HUES48 (cell line): ENCODE measurements around the gene GJB4.
"Not testable (repeated sequence)": the region's sequence is repeated elsewhere in the genome, so short reads cannot be mapped to it uniquely, and the experiment has no call there.

Experiments
- H3K27ac ChIP-seq: one replicate; pipeline ENCODE4 v1.7.0; 2013; ENCODE audit warnings: low read depth, low read length, inconsistent platforms
- H3K27me3 ChIP-seq: 2 replicates; pipeline ENCODE4 v1.6.1; 2013; ENCODE audit warnings: mild to moderate bottlenecking, low read length; ENCODE audit not compliant: control insufficient read depth, insufficient read depth
- H3K36me3 ChIP-seq: 2 replicates; pipeline ENCODE4 v1.6.1; 2013; ENCODE audit warnings: low read length; ENCODE audit not compliant: control insufficient read depth, insufficient read depth
- H3K4me1 ChIP-seq: 2 replicates; pipeline ENCODE4 v1.6.1; 2013; ENCODE audit warnings: mild to moderate bottlenecking, low read length; ENCODE audit not compliant: control insufficient read depth, insufficient read depth
- H3K4me3 ChIP-seq: 2 replicates; pipeline ENCODE4 v1.5.1; 2013; ENCODE audit warnings: mild to moderate bottlenecking, low read depth, low read length
- H3K9ac ChIP-seq: 2 replicates; pipeline ENCODE4 v1.6.1; 2013; ENCODE audit warnings: mild to moderate bottlenecking, low read depth, low read length, moderate library complexity
- H3K9me3 ChIP-seq: 2 replicates; pipeline ENCODE4 v1.6.1; 2013; ENCODE audit warnings: low read length; ENCODE audit not compliant: control insufficient read depth, insufficient read depth

The GJB4 gene

GRCh38 chr1:34806396-34806795 lies 46.9 kb downstream of the GJB4 start:
- no peaks in the 10 kb centered on the region for H3K27me3 ChIP-seq
- no peak overlapping the region for H3K27ac ChIP-seq
- no peaks in the 10 kb centered on the region for H3K9me3 ChIP-seq
- no peaks in the 10 kb centered on the region for H3K36me3 ChIP-seq
- H3K9ac ChIP-seq: no peak overlapping the region
- no peak overlapping the region for H3K4me3 ChIP-seq
- H3K4me1 ChIP-seq: no peaks in the 10 kb centered on the region

DNA sequence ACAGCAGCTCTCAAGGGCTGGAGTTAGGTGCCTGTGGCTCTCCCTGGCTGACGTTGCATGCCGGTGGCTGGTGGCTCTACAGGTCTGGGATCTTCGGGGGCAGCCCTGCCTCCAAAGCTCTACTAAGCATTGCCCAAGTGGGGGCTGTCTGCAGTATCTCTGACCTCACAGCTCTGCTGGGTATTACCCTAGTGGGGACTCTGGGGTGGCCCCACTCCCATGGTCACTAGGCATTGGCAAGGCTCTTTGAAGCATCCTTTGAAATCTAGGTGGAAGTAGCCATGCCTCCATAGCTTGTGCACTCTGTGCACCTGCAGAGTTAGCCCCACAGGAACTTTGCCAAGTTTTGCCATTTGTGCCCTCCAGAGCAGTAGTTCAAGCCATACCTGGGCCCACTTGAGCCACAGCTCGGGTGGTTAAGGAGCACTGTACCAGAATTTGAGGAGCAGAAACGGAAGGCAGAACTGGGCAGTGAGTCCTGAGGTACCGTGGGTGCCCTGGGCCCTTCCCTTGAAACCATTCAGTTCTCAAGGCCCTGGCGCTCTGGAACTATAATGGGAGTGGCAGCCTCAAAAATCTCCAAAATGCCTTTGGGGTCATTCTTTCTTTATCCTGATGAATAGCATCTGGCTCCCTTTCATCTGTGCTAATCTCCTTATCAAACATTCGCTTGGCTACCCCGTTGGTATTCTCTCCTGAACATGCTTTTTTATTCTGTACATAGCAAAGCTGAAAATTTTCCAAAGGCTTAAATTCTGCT lies 48.7 kb downstream of the GJB4 start:
- Histone ChIP-seq H3K27ac (no peak overlapping the region), H3K36me3 (no peaks in the 10 kb centered on the region), H3K9ac (no peak overlapping the region), H3K27me3 (no peaks in the 10 kb centered on the region), H3K4me1 (no peaks in the 10 kb centered on the region), H3K4me3 (no peak overlapping the region), H3K9me3 (no peaks in the 10 kb centered on the region)

DNA sequence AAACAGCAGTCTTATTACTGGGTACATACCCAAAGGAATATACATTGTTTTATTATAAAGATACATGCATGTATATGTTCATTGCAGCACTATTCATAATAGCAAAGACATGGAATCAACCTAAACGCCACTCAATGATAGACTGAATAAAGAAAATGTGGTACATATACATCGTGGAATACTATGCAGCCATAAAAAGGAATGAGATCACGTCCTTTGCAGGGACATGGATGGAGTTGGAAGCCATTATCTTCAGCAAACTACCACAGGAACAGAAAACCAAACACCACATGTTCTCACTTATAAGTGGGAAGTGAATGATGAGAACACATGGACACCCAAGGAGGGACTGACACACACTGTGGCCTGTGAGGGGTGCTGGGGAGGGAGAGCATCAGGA lies 51.2 kb downstream of the GJB4 start:
- H3K36me3 ChIP-seq, H3K27me3 ChIP-seq, H3K9me3 ChIP-seq, H3K9ac ChIP-seq, H3K4me3 ChIP-seq, H3K27ac ChIP-seq, H3K4me1 ChIP-seq: not testable (repeated sequence)
